Measurements from ENCODE around the gene TGFBR2. TPM values are rescaled to one million over a fixed set of nuclear protein-coding genes. Genes with fewer than 3 reads are reported as not detected.

The TGFBR2 gene
- total RNA-seq, 2 experiments from 2014 or later = 45.5 to 46.6 TPM

DNA sequence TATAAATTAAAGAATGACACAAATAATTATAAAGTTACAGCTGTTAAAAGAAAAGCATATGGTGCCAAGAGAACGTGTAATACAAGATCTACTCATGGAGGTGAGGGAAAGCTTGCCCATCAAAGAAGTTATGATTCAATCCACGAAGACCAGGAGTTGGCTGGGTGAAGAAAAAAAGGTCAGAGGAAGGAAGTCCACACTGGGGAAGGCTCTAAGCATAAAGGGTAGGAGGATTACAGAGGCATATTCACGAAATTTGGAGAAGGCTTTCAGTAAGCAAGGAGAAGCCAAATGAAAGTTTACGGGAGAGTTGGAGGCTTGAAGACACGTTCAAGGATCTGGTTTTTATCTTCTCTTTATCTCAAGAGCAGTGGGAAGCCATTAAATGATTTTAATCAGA, 1.8 kb upstream of the TGFBR2 start:
- Mint-ChIP-seq H3K27me3 (no peaks in the 10 kb centered on the region), H3K27ac (peak overlapping the region; percentile 95), H3K9me3 (ENCODE audit: low read depth) (peaks cover 2% of the 10 kb centered on the region), H3K4me1 (peaks cover 57% of the 10 kb centered on the region), H3K36me3 (ENCODE audit: low read depth) (peaks cover 20% of the 10 kb centered on the region), H3K4me3 (peak overlapping the region; percentile 99)
- intact Hi-C loops (cut with DNase I, micrococcal nuclease) = no loop called here
- DNase-seq (no peak), ATAC-seq (no peak)
- POLR2A ChIA-PET = interaction anchor here (0.7 kb wide), 1 partner anchor 54 kb away, joined by 3 read pairs; no protein-coding TSS in a partner anchor
- CTCF ChIA-PET = no interaction called here

DNA sequence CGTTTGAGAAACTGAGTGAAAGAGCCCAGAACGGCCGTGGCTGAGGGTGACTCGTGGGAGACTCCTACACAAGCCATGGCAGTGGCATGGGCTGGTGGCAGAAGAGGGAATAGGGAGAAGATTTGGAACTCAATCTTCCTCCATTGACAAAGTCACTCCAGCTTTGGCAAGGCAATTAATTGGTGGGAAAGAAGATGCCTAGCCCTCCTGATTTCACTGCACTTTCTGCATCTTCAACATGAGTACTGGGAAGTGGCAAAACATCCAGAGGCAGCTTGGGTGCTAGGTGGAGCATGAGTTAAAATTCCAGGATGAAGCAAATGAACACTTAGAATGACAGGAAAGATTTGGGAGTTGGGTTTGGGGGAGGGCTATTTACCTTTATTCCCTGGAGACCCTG, 1.4 kb upstream of the TGFBR2 start:
- intact Hi-C loops (cut with DNase I, micrococcal nuclease) = loop anchor here (5.0 kb wide), 5 partner anchors 37 to 258 kb away; no protein-coding TSS in a partner anchor
- Mint-ChIP-seq H3K4me3 (peak overlapping the region; percentile 99), H3K27me3 (no peaks in the 10 kb centered on the region), H3K36me3 (ENCODE audit: low read depth) (peaks cover 24% of the 10 kb centered on the region), H3K27ac (peak overlapping the region; percentile 95), H3K4me1 (peaks cover 55% of the 10 kb centered on the region), H3K9me3 (ENCODE audit: low read depth) (peaks cover 2% of the 10 kb centered on the region)
- DNase-seq (no peak), ATAC-seq (no peak)
- POLR2A ChIA-PET = interaction anchor here (0.7 kb wide), 1 partner anchor 53 kb away, joined by 3 read pairs; no protein-coding TSS in a partner anchor
- CTCF ChIA-PET = no interaction called here

DNA sequence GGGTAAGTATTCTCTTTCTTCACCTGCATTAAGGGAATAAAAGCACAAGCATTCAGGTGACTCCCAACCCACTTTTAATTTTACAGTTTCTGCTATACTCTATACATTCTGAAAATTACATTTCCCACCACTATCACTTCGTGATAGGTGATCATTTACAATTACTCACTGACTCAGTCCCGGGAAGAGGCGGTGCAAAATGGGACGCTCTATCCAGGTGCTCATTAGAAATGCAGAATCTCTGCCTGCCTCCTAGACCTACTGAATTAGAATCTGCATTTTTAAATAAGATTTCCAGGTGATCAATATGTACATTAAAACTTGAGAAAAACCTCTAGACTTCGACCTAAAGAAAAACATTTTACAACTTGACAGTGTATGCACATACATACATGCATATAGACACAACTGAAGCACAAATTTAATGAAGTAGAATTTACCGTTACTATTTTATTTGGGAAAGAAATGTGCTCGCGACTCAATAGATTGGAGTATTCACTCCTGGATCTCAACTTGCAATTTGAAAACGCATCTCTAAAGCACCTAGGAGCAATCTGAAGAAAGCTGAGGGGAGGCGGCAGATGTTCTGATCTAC, 598 bp upstream of the TGFBR2 start:
- no peaks in the 10 kb centered on the region for H3K27me3 Mint-ChIP-seq
- H3K4me1 Mint-ChIP-seq = peaks cover 57% of the 10 kb centered on the region
- intact Hi-C loops (cut with DNase I, micrococcal nuclease) = loop anchor here (1.0 to 5.0 kb wide), 12 partner anchors 15 to 471 kb away; no protein-coding TSS in a partner anchor
- H3K36me3 Mint-ChIP-seq (ENCODE audit: low read depth) = peaks cover 32% of the 10 kb centered on the region
- ChIA-PET CTCF (interaction anchor here (0.6 to 2.6 kb wide), 6 partner anchors 25 to 88 kb away, joined by 3 to 9 read pairs (median 4); no protein-coding TSS in a partner anchor), POLR2A (interaction anchor here (0.8 to 3.5 kb wide), 6 partner anchors 14 to 257 kb away, joined by 3 to 21 read pairs (median 6); no protein-coding TSS in a partner anchor)
- DNase-seq (no peak), ATAC-seq (peak; percentile 1)
- peaks cover 2% of the 10 kb centered on the region for H3K9me3 Mint-ChIP-seq (ENCODE audit: low read depth)
- H3K27ac Mint-ChIP-seq = peak overlapping the region; percentile 95
- H3K4me3 Mint-ChIP-seq = peak overlapping the region; percentile 99

DNA sequence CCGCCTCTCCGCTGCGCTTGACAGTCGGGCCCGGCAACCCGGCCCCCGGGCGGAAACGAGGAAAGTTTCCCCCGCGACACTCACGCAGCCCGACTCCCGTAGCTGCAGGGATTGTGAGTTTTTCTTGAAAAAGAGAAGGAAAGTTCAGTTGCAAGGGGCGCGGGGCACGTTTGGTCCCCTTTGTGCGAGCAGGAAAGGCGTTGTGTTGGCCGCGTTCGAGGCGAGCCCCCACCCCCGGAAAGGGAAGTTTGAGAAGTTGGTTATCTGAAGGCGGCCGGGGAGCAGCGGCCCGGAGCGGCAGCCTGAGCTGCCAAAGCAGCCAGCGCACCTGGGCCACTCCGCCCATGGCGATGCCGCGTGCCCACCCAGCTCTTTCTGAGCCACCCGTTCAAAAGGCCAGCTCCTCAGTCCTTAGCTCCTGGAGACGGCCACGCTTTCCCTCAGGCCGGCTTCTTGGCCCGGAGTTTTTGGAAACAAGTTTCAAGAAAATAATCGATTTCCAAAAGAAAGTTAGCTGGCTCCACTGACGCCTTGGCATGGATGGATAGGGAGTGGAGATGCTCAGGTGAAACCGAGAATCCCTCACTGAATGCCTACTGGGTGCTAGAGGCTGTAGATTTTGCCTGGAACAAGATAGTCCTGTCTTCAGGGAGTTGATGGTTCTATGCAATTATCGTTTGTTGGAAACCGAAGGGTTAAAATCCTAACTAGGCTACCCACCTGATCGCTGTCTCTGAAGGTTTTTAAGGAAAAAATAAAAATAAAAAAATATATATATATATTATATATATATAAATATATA, 832 bp downstream of the TGFBR2 start:
- peaks cover 42% of the 10 kb centered on the region for H3K36me3 Mint-ChIP-seq (ENCODE audit: low read depth)
- peak; percentile 5 for ATAC-seq
- no peaks in the 10 kb centered on the region for H3K9me3 Mint-ChIP-seq (ENCODE audit: low read depth)
- POLR2A ChIA-PET = interaction anchor here (1.0 to 3.5 kb wide), 7 partner anchors 11 to 78 kb away, joined by 3 to 21 read pairs (median 6); no protein-coding TSS in a partner anchor
- peaks cover 63% of the 10 kb centered on the region for H3K4me1 Mint-ChIP-seq
- H3K4me3 Mint-ChIP-seq = peak overlapping the region; percentile 99
- H3K27me3 Mint-ChIP-seq = no peaks in the 10 kb centered on the region
- peak; percentile 81 for DNase-seq
- CTCF ChIA-PET = interaction anchor here (0.6 to 2.6 kb wide), 14 partner anchors 22 to 565 kb away, joined by 3 to 9 read pairs (median 4); no protein-coding TSS in a partner anchor
- H3K27ac Mint-ChIP-seq = peak overlapping the region; percentile 94
- intact Hi-C loops (cut with DNase I, micrococcal nuclease) = loop anchor here (2.0 to 5.0 kb wide), 10 partner anchors 14 to 260 kb away; no protein-coding TSS in a partner anchor

DNA sequence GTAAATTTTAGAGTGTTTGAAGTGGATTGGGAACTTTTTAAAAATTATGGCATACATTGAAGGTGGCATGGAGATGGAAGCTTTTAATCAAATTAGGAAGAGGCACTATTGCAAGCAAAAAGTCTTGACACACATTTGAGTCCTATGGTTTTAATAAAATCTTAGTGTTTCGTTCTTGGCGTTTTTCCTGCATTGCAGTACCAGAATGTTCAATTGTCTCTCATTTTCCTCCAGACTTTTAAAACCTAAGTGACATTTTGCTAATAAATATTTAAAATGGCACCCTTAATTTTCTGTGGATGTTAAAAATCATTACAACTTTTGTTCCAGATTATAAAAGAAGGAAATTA, 2.2 kb downstream of the TGFBR2 start:
- ChIA-PET CTCF (interaction anchor here (0.7 to 1.9 kb wide), 10 partner anchors 10 to 566 kb away, joined by 3 to 6 read pairs (median 4); no protein-coding TSS in a partner anchor), POLR2A (interaction anchor here (0.8 to 3.5 kb wide), 5 partner anchors 11 to 77 kb away, joined by 3 to 21 read pairs (median 6); no protein-coding TSS in a partner anchor)
- Mint-ChIP-seq H3K36me3 (ENCODE audit: low read depth) (peaks cover 55% of the 10 kb centered on the region), H3K27me3 (no peaks in the 10 kb centered on the region), H3K4me3 (peak overlapping the region; percentile 99), H3K9me3 (ENCODE audit: low read depth) (no peaks in the 10 kb centered on the region), H3K4me1 (peaks cover 65% of the 10 kb centered on the region), H3K27ac (peak overlapping the region; percentile 94)
- DNase-seq (no peak), ATAC-seq (no peak)
- intact Hi-C loops (cut with DNase I, micrococcal nuclease) = loop anchor here (2.0 to 5.0 kb wide), 6 partner anchors 34 to 924 kb away; partner anchors contain the start of gene STT3B (in 1 of the 2)

DNA sequence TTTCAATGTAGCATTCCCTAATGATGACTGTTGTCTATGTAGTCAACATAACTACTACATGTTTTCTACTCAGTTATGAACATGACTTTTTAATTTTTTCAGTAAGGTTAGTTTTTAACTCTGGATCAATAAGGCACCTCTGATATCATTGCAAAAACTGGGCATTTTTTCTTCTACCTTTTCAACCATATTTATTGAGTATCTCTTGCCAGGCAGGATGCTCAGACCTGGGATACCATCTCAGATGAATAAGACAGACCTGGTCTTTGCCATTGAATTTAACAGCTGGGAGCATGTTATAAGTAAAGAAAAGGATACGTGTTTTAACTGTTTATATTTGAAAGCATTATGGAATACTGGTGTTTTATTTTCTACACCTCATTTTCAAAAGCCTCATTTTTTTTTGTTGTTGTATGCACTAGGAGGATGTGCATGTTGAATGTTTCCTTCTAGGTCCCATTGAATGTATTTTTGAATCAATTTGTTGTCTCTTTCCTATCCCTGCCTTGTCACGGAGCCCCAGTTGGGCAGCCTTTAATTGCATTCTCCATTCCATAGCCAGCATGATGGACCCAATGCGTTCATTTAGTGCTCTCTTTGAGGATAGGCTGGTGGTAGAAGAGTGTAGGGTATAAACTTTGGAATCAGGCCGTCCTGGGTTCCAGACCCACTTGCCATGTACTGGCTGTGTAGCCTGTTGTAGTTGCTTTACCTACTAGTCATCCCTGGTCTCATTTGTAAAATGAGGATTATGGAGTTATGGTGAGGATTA, 3.7 kb downstream of the TGFBR2 start:
- Mint-ChIP-seq H3K27me3 (no peaks in the 10 kb centered on the region), H3K36me3 (ENCODE audit: low read depth) (peaks cover 64% of the 10 kb centered on the region), H3K9me3 (ENCODE audit: low read depth) (no peaks in the 10 kb centered on the region), H3K27ac (peak overlapping the region; percentile 94), H3K4me1 (peaks cover 65% of the 10 kb centered on the region), H3K4me3 (peak overlapping the region; percentile 99)
- DNase-seq (no peak), ATAC-seq (no peak)
- ChIA-PET POLR2A (interaction anchor here (0.6 to 1.8 kb wide), 8 partner anchors 10 to 57 kb away, joined by 3 to 11 read pairs (median 4); no protein-coding TSS in a partner anchor), CTCF (interaction anchor here (1.0 to 1.2 kb wide), 3 partner anchors 13 to 83 kb away, joined by 3 to 4 read pairs (median 3); no protein-coding TSS in a partner anchor)
- intact Hi-C loops (cut with DNase I, micrococcal nuclease) = loop anchor here (2.0 to 5.0 kb wide), 7 partner anchors 32 to 923 kb away; partner anchors contain the start of gene STT3B (in 1 of the 2)

DNA sequence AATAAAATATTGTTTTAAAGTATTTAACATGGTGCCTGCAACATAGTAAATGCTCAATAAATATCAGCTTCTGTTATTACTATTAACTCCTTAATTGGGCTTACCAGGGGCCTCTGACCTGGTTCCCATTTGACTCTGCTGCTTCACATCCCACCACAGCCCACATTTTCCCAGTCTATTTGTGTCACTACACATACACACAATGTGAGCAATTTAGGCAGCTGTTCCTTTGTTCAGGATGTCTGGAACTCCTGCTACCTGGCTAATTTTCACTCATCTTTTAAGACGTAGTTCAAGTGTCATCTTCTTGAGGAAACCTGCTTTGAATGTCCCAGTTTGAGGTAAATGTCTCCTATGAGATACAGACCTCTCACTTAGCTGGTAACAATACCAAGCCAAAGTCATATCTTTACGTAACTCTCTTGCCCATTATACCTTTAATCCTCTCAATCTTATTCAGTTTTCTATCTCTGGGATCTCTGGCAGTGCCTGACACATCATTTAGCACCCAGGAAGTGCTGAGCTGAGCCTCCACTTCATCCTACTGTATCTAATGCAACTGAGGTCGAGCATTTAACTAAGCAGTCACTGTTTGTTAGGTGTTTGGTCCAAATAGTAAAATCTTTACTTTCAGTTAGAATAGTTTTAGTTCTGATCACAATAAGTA, 4.4 kb downstream of the TGFBR2 start:
- peaks cover 68% of the 10 kb centered on the region for H3K36me3 Mint-ChIP-seq (ENCODE audit: low read depth)
- CTCF ChIA-PET = interaction anchor here (0.8 to 1.7 kb wide), 7 partner anchors 9 to 82 kb away, joined by 3 to 5 read pairs (median 3); no protein-coding TSS in a partner anchor

DNA sequence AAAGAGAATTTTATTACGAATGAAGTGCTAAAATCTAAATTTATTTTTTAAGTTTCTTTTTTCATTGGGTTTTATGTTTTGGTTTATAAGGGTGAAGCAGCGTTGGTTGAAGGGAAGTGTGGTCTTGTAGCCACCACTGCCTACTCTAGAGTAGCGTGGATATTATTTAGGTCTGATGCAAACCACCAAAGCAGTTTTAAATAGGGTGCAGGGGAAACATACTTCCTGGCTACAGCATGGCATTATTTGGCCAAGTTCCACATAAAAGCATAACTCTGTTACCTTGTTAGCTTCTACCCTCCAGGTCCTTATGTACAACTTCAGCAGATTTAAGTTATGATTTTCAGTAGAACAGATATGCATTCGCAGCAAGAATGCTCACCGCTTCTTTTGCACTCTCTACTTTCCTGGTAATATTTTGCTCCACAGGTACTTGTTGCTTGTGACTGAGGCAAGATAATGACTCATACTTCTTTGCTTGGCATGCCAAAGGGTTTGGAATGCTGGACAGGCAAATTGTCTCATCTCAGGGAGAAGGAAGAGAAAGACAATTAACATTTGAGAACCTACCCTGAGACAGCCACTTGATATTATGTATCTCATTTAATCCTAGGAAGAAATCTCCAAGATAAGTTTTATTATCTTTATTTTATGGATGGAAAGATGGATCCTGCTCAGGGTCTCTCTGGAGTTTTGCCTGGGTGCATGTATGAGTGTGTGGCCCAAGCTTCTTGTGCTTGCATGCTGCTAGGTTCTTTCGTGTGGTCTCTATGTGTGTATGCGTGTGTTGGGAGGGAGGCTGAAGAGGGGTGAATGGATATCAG, 5.4 kb downstream of the TGFBR2 start:
- CTCF ChIA-PET = interaction anchor here (0.8 to 1.7 kb wide), 7 partner anchors 8 to 55 kb away, joined by 3 to 5 read pairs (median 4); no protein-coding TSS in a partner anchor
- peaks cover 68% of the 10 kb centered on the region for H3K4me1 Mint-ChIP-seq
- POLR2A ChIA-PET = interaction anchor here (0.6 to 1.8 kb wide), 4 partner anchors 8 to 46 kb away, joined by 3 to 11 read pairs (median 7); no protein-coding TSS in a partner anchor
- H3K4me3 Mint-ChIP-seq = peak overlapping the region; percentile 99
- DNase-seq (no peak), ATAC-seq (no peak)
- H3K9me3 Mint-ChIP-seq (ENCODE audit: low read depth) = no peaks in the 10 kb centered on the region
- peak overlapping the region; percentile 94 for H3K27ac Mint-ChIP-seq
- H3K27me3 Mint-ChIP-seq = no peaks in the 10 kb centered on the region
- peaks cover 77% of the 10 kb centered on the region for H3K36me3 Mint-ChIP-seq (ENCODE audit: low read depth)
- intact Hi-C loops (cut with DNase I, micrococcal nuclease) = loop anchor here (1.0 to 2.0 kb wide), 4 partner anchors 8 to 47 kb away; no protein-coding TSS in a partner anchor

More for the DNA sequence above, 4.4 kb downstream of the TGFBR2 start:
- Mint-ChIP-seq H3K27me3 (no peaks in the 10 kb centered on the region), H3K27ac (peak overlapping the region; percentile 94), H3K4me1 (peaks cover 64% of the 10 kb centered on the region), H3K4me3 (peak overlapping the region; percentile 99), H3K9me3 (ENCODE audit: low read depth) (no peaks in the 10 kb centered on the region)
- DNase-seq (peak; percentile 59), ATAC-seq (peak; percentile 33)
- intact Hi-C loops (cut with DNase I, micrococcal nuclease) = loop anchor here (1.0 to 2.0 kb wide), 4 partner anchors 9 to 48 kb away; no protein-coding TSS in a partner anchor
- POLR2A ChIA-PET = interaction anchor here (0.6 to 1.8 kb wide), 8 partner anchors 9 to 47 kb away, joined by 3 to 11 read pairs (median 4); no protein-coding TSS in a partner anchor

DNA sequence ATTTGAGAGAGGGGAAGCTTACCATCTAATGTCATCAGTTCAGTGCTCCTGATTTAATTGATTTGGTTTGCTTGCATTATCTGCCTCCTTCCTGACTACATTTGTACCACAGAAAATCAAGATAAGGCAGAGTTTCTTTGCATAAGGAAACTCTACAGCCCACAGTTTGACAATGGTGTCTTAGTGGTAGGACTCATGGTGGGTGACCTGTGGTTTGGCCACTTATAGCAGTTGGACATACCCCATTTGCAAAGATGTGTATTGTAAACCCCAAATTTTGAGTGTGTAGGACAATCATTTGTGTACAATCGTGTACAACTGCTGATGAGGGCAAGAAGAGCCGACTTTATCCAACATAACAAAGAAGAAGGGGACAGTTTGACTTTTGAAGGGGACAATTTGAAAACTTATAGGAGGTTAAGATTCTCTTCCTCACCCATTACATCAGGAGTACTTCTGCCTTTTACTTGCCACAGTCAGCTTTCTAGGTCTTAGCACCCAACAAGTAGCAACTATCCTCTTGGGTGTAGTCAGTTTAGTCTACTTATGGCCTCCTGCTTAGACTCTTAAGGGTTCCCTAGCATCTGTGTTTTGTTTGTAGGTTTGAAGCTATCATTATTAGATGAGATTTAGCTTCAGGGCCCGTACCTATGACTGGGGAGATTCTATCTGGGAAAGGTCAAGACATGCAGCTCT, 6.2 kb downstream of the TGFBR2 start:
- Mint-ChIP-seq H3K9me3 (ENCODE audit: low read depth) (no peaks in the 10 kb centered on the region), H3K27ac (peak overlapping the region; percentile 94), H3K4me1 (peaks cover 74% of the 10 kb centered on the region), H3K27me3 (no peaks in the 10 kb centered on the region), H3K36me3 (ENCODE audit: low read depth) (peaks cover 81% of the 10 kb centered on the region), H3K4me3 (peak overlapping the region; percentile 99)
- POLR2A ChIA-PET = interaction anchor here (0.5 to 0.6 kb wide), 2 partner anchors 19 to 48 kb away, joined by 3 to 9 read pairs; no protein-coding TSS in a partner anchor
- CTCF ChIA-PET = interaction anchor here (1.0 to 1.9 kb wide), 4 partner anchors 22 to 31 kb away, joined by 3 to 5 read pairs (median 4); no protein-coding TSS in a partner anchor
- no peak for ATAC-seq
- intact Hi-C loops (cut with DNase I, micrococcal nuclease) = no loop called here
- no peak for DNase-seq

Measured in activated CD4-positive, alpha-beta T cell treated with anti-CD3 and anti-CD28 coated beads for 36 hours (primary cell).